Endothelial cell of umbilical vein (primary cell): ENCODE results near the gene DNAH10. TPM values are rescaled to one million over a fixed set of nuclear protein-coding genes. Genes with fewer than 3 reads are reported as not detected.

Experiments used
- BruUV-seq: library from RNA; stranded (reverse); fragments of 400-500 nt; replicated peaks from 2 replicates; lab custom pipeline; 2021; lab: Mats Ljungman, UMichigan
- CTCF ChIA-PET: fragments of 300-600, 350-600 bp; sonication (Branson Sonifier 250); formaldehyde crosslinking; loops from one replicate; lab custom pipeline; 2021; ENCODE audit warnings: antibody characterized with exemption, inconsistent platforms; lab: Charles Lee
- POLR2A ChIA-PET: fragments of 300-600, 350-600 bp; sonication (Branson Sonifier 250); formaldehyde crosslinking; loops from one replicate; lab custom pipeline; 2021; ENCODE audit warnings: antibody characterized with exemption, inconsistent platforms; lab: Charles Lee
- DNase-seq: peaks from one replicate; pipeline ENCODE4 v3.0.0-alpha.2; 2011; ENCODE audit warnings: low read depth, low spot score
- FAIRE-seq: peaks from 2 replicates; lab custom pipeline; 2011; peaks lifted over from hg19 to GRCh38; lab: Jason Lieb, UNC
- H2AFZ ChIP-seq: 2 replicates; pipeline ENCODE4 v1.6.0; 2012; ENCODE audit warnings: low read depth, low read length, control low read depth, inconsistent platforms
- H3K27ac ChIP-seq: 2 replicates; pipeline ENCODE4 v1.5.1; 2011; ENCODE audit warnings: low read depth, mild to moderate bottlenecking, control low read depth, low read length, moderate library complexity; ENCODE audit not compliant: insufficient read depth
- H3K27me3 ChIP-seq, 2 experiments: 2 replicates each; pipeline versions ENCODE4 v1.6.0 to v1.6.1; 2011; ENCODE audit warnings: low read length in 2 of 2, mixed read lengths in 1 of 2; ENCODE audit not compliant: control insufficient read depth in 2 of 2, insufficient read depth in 2 of 2
- H3K36me3 ChIP-seq, 2 experiments: 2 replicates in 1 of 2; 3 replicates in 1 of 2; pipeline ENCODE4 v1.5.1; 2011; ENCODE audit warnings: low read length in 2 of 2, mild to moderate bottlenecking in 1 of 2, moderate library complexity in 1 of 2; ENCODE audit not compliant: control insufficient read depth in 2 of 2, insufficient read depth in 2 of 2; ENCODE audit errors: extremely low read depth in 1 of 2
- H3K4me1 ChIP-seq: 3 replicates; pipeline ENCODE4 v1.5.1; 2011; ENCODE audit warnings: mild to moderate bottlenecking, low read length; ENCODE audit not compliant: control insufficient read depth, insufficient read depth; ENCODE audit errors: extremely low read depth
- H3K4me2 ChIP-seq: 2 replicates; pipeline ENCODE4 v1.6.1; 2011; ENCODE audit warnings: low read length, control low read depth, mixed read lengths; ENCODE audit not compliant: insufficient read depth
- H3K4me3 ChIP-seq, 3 experiments: fragments of 200-600 bp in 1 of 3; sonication (generic), shearing (Covaris generic) in 1 of 3; replicated peaks in 1 of 3; 2 replicates each; pipeline ENCODE4 v1.5.1; 2011 to 2016; ENCODE audit warnings: control low read depth in 3 of 3, low read length in 3 of 3, mild to moderate bottlenecking in 2 of 3, inconsistent platforms in 1 of 3, low read depth in 1 of 3, moderate library complexity in 1 of 3; ENCODE audit not compliant: insufficient read depth in 1 of 3
- H3K79me2 ChIP-seq: 2 replicates; pipeline ENCODE4 v1.6.0; 2012; ENCODE audit warnings: low read length, inconsistent platforms; ENCODE audit not compliant: control insufficient read depth, insufficient read depth
- H3K9ac ChIP-seq: replicated peaks from 2 replicates; pipeline ENCODE3; 2011; ENCODE audit warnings: low read length, control low read depth; ENCODE audit not compliant: insufficient read depth; ENCODE audit errors: extremely low read depth
- H3K9me1 ChIP-seq: replicated peaks from 3 replicates; pipeline ENCODE4 v1.6.0; 2011; ENCODE audit warnings: mild to moderate bottlenecking, low read length; ENCODE audit not compliant: control insufficient read depth, insufficient read depth; ENCODE audit errors: extremely low read depth
- H3K9me3 ChIP-seq: replicated peaks from 2 replicates; pipeline ENCODE4 v1.5.1; 2012; ENCODE audit warnings: low read length, inconsistent platforms; ENCODE audit not compliant: control insufficient read depth, insufficient read depth
- H4K20me1 ChIP-seq: replicated peaks from 2 replicates; pipeline ENCODE3; 2011; ENCODE audit warnings: mild to moderate bottlenecking, low read length; ENCODE audit not compliant: control insufficient read depth, insufficient read depth; ENCODE audit errors: extremely low read depth
- EZH2 ChIP-seq: IDR thresholded peaks from 2 replicates; pipeline ENCODE4 v1.6.1; 2012; ENCODE audit warnings: borderline replicate concordance, low read depth, mild to moderate bottlenecking, moderate library complexity, low read length, inconsistent platforms; ENCODE audit not compliant: severe bottlenecking
- FOS ChIP-seq: IDR thresholded peaks from 2 replicates; pipeline ENCODE4 v1.6.1; 2011; ENCODE audit warnings: mild to moderate bottlenecking, low read length, moderate library complexity, borderline replicate concordance; ENCODE audit not compliant: insufficient read depth
- GATA2 ChIP-seq: IDR thresholded peaks from 2 replicates; pipeline ENCODE4 v1.7.0; 2011; ENCODE audit warnings: low read depth, mild to moderate bottlenecking, moderate library complexity, mixed read lengths, low read length; ENCODE audit not compliant: insufficient read length, insufficient read depth
- JUN ChIP-seq: IDR thresholded peaks from 2 replicates; pipeline ENCODE4 v1.6.1; 2011; ENCODE audit warnings: borderline replicate concordance, low read depth; ENCODE audit not compliant: insufficient read length, insufficient read depth
- MAX ChIP-seq: IDR thresholded peaks from 2 replicates; pipeline ENCODE4 v1.6.1; 2011; ENCODE audit not compliant: insufficient read depth, insufficient read length
- MYC ChIP-seq: IDR thresholded peaks from one replicate; pipeline ENCODE4 v1.6.1; 2011; ENCODE audit warnings: mild to moderate bottlenecking, low read depth, low read length
- POLR2A ChIP-seq: IDR thresholded peaks from 2 replicates; pipeline ENCODE4 v1.6.1; 2012; ENCODE audit warnings: low read depth, mild to moderate bottlenecking, control low read depth, low read length
- POLR2AphosphoS5 ChIP-seq: IDR thresholded peaks from 2 replicates; pipeline ENCODE4 v1.6.1; 2012; ENCODE audit warnings: low read depth, mild to moderate bottlenecking, control low read depth, low read length, moderate library complexity; ENCODE audit not compliant: insufficient read depth
- dilution Hi-C: fragments of 300-500 bp; cut with MboI; formaldehyde crosslinking; loops from one replicate; pipeline ENCODE4 v1.15.0; 2019; ENCODE audit warnings: low sequenced_read_pairs; ENCODE audit not compliant: extremely low pct_ligation_motif_present
- intact Hi-C: fragments of 100-400 bp; cut with micrococcal nuclease; formaldehyde crosslinking; loops from one replicate; pipeline ENCODE4 v1.10.0; 2022
- polyA plus RNA-seq, 4 experiments: library from polyadenylated mRNA; depleted of rRNA in 3 of 4; stranded (reverse) in 3 of 4; unstranded in 1 of 4; fragments of >200 nt; gene quantifications; 2 replicates each; pipeline versions ENCODE4 v1.2.1 to v1.2.3, GENCODE V29; 2011 to 2012; ENCODE audit warnings: missing spikeins in 1 of 4
- total RNA-seq: library from RNA; stranded (reverse); gene quantifications from 2 replicates; pipeline ENCODE4 v1.2.3, GENCODE V29; 2021
- TF ChIP-seq, protein P1 (sequence below), 2 donors: IDR thresholded peaks; 1 replicate in 1 of 2; 2 replicates in 1 of 2; pipeline ENCODE4 v1.5.1; 2011; ENCODE audit warnings: low read length in 2 of 2, mild to moderate bottlenecking in 2 of 2, moderate library complexity in 2 of 2, control low read depth in 1 of 2, inconsistent platforms in 1 of 2, low read depth in 1 of 2; ENCODE audit not compliant: insufficient read depth in 1 of 2; ENCODE audit errors: extremely low read depth in 1 of 2

The DNAH10 gene
- total and polyA plus RNA-seq, 2 donors (not counting 3 experiments of a cell fraction or from before 2014, with no cell fraction given), result 0.04 to 0.31 TPM

GRCh38 chr12:123956249-123956648 is 194.1 kb downstream of the DNAH10 start:
- H3K4me1 ChIP-seq, result peaks cover 18% of the 10 kb centered on the region
- DNase-seq (no peak), FAIRE-seq (no peak)
- no peaks in the 10 kb centered on the region for H3K9me1 ChIP-seq
- CTCF ChIA-PET, result interaction anchor here (1.6 to 2.4 kb wide), 2 partner anchors 28 to 51 kb away, joined by 3 to 7 read pairs; no protein-coding TSS in a partner anchor
- H3K79me2 ChIP-seq, result no peaks in the 10 kb centered on the region
- no peak overlapping the region for H2AFZ ChIP-seq
- no peaks in the 10 kb centered on the region for H3K36me3 ChIP-seq
- intact Hi-C loops (no loop called here), dilution Hi-C loops (no loop called here)
- no TSS peak for BruUV-seq
- H3K4me2 ChIP-seq, result no peak overlapping the region
- no peak overlapping the region for H3K27ac ChIP-seq
- POLR2A ChIA-PET, result no interaction called here
- no peaks in the 10 kb centered on the region for H3K27me3 ChIP-seq
- H3K9ac ChIP-seq, result no peak overlapping the region
- peaks cover 2% of the 10 kb centered on the region for H4K20me1 ChIP-seq
- no peaks in the 10 kb centered on the region for H3K9me3 ChIP-seq
- no peak overlapping the region for H3K4me3 ChIP-seq
- TF ChIP-seq POLR2AphosphoS5 (no peak), FOS (no peak), MYC (no peak), EZH2 (no peak), JUN (no peak), MAX (no peak), POLR2A (no peak), GATA2 (no peak)
- TF ChIP-seq, protein P1, sequence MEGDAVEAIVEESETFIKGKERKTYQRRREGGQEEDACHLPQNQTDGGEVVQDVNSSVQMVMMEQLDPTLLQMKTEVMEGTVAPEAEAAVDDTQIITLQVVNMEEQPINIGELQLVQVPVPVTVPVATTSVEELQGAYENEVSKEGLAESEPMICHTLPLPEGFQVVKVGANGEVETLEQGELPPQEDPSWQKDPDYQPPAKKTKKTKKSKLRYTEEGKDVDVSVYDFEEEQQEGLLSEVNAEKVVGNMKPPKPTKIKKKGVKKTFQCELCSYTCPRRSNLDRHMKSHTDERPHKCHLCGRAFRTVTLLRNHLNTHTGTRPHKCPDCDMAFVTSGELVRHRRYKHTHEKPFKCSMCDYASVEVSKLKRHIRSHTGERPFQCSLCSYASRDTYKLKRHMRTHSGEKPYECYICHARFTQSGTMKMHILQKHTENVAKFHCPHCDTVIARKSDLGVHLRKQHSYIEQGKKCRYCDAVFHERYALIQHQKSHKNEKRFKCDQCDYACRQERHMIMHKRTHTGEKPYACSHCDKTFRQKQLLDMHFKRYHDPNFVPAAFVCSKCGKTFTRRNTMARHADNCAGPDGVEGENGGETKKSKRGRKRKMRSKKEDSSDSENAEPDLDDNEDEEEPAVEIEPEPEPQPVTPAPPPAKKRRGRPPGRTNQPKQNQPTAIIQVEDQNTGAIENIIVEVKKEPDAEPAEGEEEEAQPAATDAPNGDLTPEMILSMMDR (IDR thresholded peaks at IDR 0.05; ENCODE audit: extremely low read depth in 1 of 2, insufficient read depth in 1 of 2, low read depth in 1 of 2, low read length in 2 of 2), result no peak
